ENCODE results near the gene KIAA1217.

KIAA1217 gene

DNA sequence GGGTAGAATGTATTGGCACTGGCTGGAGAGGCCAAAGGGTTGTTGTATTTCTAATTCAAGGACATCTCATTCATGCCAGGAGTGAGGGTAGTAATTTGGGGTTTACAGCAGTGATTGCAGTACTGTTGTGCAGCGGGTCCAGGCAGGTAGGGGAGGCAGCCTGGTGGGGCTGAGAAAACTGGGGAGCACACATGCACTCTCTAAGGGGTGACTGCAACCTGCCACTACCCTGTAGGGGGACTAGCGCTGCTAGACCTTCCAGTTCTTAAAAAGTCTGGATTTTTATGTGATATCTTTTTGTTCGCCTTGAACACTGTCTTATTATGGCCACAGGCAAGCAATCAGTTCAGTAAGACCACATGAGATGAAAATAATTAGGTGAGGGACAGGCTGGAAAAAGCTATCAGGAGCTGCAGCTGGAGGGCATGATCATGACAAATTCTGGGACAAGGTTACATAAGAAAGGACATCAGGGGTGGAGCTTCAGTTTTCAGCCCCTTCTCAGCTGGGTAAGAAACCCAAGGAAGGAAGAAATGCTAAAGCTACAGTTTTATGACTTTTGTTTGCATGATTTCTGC is 365.7 kb downstream of the KIAA1217 start:
- DNase-seq = no peak

DNA sequence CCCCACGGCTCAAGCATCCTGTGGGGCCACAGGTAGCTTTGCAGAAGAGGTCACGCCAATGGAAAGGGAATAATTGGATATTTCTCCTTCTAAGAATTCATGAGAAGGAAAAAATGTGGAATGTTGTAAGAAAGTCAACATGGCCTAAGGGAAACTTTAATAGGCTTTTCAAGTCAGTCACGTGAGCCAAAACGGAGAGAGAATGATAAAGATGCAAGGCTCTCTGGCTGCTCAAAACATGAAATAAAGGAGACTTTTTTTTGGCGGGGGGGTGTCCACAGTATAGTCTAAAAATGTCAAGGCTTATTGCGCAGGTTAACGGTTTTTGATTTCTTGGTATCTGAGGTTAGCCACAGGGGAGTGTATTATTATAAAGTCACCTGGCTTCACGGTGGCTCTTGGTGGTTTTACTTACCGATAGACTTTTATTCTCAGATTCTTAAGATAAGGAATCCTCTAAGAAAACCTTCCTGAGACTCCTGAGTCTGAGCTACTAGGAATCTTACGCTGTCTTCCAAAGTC is 366.6 kb downstream of the KIAA1217 start:
- no peak for DNase-seq

DNA sequence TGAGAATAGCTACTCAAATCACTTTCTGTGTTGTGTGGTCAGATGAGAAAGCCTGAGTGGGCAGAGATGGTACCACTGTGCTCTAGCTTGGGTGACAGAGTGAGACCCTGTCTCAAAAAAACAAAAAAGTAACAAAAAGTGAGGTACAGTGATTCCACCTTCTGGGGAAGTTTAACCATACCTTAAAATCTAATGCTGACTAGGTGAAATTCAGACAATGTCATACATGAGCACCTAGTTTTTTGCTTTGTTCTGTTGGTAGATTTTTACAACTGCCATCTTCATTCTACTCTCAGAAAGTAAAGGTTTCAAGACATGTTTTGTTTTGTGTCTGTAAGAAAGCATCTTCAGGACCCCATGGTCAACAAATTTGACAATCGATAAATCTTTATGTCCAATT is 370.5 kb downstream of the KIAA1217 start:
- no peak for DNase-seq

DNA sequence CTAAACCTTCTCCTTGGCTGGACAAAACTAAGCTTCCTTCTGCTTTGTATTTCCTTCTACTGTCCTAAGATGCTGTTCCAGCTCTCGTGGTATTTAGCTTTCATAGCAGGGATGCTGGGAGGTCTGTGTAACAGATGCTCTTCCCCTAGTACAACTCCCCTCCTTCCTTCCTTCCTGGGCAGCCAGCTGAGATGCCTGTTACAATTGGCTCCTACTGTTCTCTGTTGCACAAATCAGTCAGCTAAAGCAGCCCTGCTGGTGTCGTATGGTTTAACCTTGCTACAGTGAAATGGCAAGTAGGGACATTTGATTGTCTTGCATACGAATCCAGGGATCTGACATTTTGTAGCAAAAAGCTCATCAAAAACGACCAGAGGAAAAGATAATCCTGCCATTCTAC is 371.0 kb downstream of the KIAA1217 start:
- no peak for DNase-seq

DNA sequence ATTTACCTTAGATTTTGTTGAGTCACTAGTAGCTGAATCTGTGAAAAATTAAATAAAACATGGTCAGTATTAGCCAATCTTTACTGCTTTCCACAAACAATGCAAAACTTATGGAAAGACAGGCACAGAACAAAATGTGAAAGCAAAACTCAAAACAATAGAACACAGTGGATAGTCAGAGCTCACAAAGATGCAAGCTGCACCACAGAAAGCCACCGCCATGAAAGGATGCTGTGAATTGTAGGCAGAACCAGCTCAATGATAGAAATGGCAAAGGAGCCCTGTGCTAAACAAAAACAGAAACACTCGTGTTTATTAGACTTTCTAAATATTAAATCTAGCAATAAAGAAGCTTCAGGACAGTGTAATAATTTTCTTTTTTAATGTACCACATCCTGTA is 380.3 kb downstream of the KIAA1217 start:
- DNase-seq = no peak

DNA sequence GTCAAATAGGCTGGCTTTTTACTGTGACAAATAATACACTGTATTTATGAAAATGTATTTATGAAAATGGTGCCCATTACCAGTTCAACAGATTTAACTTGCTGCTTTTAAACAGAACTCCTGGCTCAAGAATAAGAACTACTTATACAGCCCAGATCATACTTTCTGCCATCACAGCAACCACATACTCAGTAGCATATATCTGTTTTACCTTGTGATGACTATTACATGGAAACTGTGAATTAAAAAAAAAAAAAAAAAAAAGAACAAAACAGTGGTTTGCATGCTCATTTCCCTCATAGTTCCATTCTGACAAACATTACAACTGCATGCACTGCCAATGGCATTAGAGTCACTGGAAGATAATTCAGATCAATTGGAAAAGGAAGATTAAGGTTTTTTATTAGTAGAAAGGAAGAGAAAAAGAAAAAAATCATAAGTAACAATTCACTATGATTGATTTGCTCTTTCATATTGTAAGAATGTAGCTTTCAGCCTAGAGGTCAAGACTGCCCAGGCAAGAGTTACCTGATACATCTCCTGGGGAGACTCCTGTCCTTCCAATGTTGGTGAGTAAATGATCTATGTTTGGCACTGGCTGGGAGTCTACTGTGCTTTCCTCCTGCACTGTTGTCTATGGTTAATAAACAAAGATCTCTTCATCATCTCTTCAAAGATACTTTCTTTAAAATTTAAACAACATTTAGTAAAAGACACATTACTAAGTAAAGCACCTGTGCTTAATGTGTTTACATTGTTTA is 381.9 kb downstream of the KIAA1217 start:
- no peak for DNase-seq

DNA sequence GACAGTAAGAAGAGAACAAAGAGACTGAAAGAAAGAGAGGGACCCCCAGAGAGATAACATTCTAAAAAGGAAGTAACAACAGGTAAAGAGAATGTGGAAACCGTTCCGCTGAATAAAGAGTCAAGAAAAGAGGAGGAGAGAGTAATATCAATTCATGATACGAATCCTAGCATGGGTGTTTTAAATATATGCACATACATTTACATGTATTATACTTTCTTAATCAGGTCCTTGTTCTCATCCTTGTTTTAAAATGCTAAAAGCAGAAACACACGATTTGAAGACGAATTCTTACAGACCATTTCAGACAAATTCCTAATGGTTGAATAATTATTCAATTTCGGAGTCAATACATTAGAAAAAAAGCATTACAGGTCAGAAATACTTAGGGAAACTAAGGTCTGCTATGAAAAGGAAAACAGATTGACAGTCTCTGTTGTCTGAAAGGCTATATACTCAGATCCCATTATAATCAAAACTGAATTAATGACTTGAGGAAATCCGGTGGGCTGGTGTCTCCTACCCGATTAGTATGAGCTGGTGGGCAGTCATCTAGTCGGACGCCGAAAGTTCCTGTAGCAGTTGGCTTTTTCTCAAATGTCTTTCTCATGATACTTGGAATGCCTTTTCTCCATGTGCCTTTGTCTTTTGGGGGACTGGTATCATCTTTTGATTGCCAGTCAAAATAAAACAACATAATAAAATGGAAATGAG is 387.4 kb downstream of the KIAA1217 start:
- no peak for DNase-seq

DNA sequence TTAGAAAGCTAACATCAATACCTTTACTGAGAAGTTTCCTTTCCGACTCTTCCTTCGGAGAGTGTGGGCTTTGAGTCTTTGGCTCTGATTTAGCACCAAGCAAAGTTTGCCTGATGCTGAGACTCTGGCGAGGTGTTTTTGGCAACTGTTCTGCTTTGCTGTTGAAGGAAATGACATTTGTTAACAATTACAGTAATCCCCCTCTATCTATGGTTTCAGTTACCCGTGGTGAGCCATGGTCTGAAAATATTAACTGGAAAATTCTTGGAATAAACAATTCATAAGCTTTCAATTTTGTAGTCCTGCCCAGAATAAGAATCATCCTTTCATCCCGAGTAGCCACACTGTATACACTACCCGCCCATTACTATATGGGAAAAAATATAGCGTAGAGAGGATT is 388.5 kb downstream of the KIAA1217 start:
- no peak for DNase-seq

Data from nucleus accumbens (tissue), 56 donors.